Superior temporal gyrus (tissue), 1 donor: Measurements from ENCODE around the gene SOAT1.
"Not testable (repeated sequence)": the region's sequence is repeated elsewhere in the genome, so short reads cannot be mapped to it uniquely, and the experiment has no call there.

ENCODE experiments used
- DNase-seq: peaks from one replicate; pipeline ENCODE4 v3.0.0-alpha.2; 2016; ENCODE audit errors: extremely low spot score

The SOAT1 gene

DNA sequence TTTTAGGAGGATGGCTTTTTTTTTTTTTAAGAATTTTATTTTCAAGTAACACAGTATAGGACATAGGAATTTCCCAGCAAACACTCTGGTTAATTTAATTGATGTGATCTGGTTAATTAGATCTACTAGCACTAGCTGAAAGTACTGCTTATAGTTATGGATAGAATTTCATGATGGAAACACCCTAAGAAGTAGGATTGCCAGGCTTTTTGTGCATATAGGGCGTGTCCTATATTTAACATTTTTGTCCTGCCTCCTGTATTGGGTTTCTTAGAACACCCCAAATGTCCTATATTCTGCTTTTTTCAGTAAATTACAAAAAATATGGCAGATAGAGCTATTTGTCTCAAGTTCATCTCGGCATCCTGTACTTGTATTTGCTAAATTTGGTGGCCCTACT is 58.6 kb downstream of the SOAT1 start:
- no peak for DNase-seq

DNA sequence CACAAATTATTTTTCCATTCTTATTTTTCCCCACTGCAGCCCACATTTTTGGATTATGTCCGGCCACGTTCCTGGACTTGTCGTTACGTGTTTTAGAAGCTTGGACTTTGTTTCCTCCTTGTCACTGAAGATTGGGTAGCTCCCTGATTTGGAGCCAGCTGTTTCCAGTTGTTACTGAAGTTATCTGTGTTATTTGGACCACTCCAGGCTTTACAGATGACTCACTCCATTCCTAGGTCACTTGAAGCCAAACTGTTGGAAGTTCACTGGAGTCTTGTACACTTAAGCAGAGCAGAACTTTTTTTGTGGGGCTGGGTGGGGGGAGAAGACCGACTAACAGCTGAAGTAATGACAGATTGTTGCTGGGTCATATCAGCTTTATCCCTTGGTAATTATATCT is 59.9 kb downstream of the SOAT1 start:
- no peak for DNase-seq

DNA sequence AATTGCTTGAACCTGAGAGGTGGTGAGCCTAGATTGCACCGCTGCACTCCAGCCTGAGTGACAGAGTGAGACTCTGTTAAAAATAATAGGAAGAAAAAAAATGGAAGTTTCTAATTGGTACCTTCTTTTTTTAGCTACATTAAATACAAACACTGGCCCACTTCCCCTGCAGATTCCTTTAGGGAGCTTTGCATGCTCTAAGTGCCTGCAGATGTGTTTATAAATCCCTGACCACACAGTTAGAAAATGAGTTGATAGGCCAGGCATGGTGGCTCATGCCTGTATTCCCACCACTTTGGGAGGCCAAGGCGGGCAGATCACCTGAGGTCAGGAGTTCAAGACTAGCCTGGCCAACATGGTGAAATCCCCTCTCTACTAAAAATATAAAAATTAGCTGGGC is 68.0 kb downstream of the SOAT1 start:
- not testable (repeated sequence) for DNase-seq

DNA sequence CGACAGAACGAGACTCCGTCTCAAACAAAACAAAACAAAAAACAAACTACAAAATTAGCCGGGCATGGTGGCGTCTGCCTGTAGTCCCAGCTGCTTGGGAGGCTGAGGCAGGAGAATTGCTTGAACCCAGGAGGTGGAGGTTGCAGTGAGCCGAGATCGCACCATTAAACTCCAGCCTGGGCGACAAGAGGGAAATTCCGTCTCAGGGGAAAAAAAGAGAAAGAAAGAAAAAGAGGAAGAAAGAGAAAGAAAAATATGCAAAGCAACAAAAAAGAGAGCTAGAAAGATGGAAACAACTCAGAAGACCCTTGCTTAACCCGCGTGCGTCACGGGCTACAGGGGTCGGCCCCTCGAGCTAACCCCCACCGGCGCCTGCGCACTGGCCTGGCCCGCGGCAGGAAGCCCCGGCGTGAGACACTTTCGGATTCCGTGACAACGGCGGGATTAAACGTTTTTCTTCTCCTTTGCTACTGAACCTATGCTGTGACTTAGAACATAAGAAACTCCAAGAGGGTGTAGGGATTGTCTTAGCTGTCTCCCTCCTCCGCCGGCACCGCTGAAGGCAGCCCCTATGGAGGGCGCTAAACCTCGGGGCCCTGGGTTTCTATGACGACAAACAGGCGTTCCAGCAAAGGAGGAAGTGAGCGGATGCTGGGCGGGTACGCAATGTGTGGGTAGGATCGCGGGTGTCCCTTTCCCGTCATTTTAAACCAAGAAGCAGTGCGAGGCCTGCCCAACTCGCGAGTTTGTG is 71.9 kb downstream of the SOAT1 start, which contains the start of gene AXDND1:
Gene AXDND1 (plus strand): TSS at position 630 of the 751 bp plus-strand sequence. CDS start 539 bp downstream, outside the sequence.
- peak; percentile 83 for DNase-seq

DNA sequence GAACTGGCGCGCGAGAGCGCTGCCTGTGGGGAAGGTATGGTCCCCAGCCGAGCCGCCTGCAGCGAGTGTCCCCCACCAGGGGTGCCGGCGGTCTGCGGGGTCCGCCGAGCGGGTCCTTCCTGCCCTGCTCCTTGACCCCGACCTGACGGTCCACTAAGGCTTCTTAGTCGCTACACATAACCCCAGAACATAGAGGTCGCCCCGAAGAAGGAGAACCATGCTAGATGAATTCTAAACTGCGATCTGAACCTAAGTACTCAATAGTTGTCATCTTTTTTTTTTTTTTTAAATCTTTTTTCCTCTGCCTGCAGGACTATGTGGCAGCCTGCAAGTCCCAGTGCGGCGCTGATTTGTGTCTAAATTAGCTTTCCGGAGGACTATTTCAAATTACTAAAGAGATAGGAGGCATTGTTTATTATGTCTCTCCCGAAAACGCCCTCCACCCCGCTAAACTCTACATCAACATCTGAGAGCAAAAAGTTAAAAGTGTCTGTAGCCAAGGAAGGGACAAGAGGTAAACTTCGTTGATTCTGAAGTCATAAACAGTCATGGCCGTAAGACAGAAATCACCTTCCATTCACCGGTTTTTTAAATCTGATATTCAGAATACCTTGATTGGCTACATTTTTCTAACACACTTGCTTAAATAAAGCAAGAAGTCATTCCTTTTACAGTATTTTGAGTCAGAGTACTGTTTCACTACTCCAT is 72.7 kb downstream of the SOAT1 start:
- peak; percentile 31 for DNase-seq

GRCh38 chr1:179369751-179370341 is 76.2 kb downstream of the SOAT1 start:
- peak; percentile 92 for DNase-seq

- no peak for DNase-seq
Measured at GRCh38 chr1:179372160-179372559, 78.6 kb downstream of the SOAT1 start.

- DNase-seq: no peak
Measured at GRCh38 chr1:179376223-179376622, 82.6 kb downstream of the SOAT1 start.

DNA sequence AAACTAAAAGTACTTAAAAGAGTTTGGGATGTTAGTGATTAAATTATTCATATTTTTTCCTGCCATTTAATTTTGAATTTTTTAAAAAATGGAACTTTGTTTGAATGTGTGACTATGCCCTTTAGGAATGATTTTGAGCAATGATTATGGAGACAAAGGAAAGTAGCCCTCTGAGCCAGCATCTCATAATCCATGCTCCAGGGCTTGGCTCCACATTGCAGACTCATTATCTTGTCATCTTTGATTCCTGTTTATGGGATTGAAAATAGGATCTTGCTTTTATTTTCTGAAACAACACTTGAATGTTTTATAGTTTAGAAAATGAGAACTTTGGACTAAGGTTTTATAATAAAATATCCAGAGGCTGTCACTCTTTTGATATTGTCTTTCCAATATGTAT is 86.7 kb downstream of the SOAT1 start:
- no peak for DNase-seq

DNA sequence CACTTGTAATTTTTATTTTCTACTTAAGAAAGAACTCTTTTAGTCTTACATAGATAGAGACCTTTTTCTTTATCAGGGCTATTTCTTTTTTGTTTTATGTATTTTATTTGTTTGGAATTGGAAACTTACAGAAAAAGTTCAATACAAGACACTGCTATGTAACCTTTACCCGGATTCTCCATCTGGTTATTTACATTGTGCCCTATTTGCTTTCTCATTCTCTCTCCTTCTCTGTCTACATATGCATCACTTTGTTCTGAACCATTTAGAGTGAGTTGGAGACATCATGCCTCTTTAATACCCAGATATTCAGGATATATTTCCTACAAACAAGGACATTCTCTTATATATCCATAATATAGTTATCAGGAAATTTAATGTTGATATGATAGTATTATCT is 90.4 kb downstream of the SOAT1 start:
- no peak for DNase-seq

- DNase-seq: no peak
Measured at GRCh38 chr1:179385510-179385909, 91.9 kb downstream of the SOAT1 start.

GRCh38 chr1:179393721-179394120 is 100.1 kb downstream of the SOAT1 start:
- DNase-seq: no peak

- DNase-seq: not testable (repeated sequence)
Measured at GRCh38 chr1:179399399-179399798, 105.8 kb downstream of the SOAT1 start.
